GM19240 (cell line): Measurements from ENCODE around the gene DAAM2.

Experiments used
- DNase-seq: peaks from one replicate; pipeline ENCODE4 v3.0.0; 2011; ENCODE audit warnings: low spot score; ENCODE audit not compliant: insufficient read length

Gene DAAM2

GRCh38 chr6:39929039-39929732 lies 137.0 kb downstream of the DAAM2 start:
- DNase-seq: no peak

GRCh38 chr6:39929733-39930461 lies 137.7 kb downstream of the DAAM2 start:
- no peak for DNase-seq

- DNase-seq: no peak
Observed at GRCh38 chr6:39930540-39930939, 138.4 kb downstream of the DAAM2 start.

- DNase-seq: no peak
Observed at GRCh38 chr6:39931607-39932006, 139.4 kb downstream of the DAAM2 start.

GRCh38 chr6:39932386-39932910 lies 140.3 kb downstream of the DAAM2 start:
- no peak for DNase-seq

GRCh38 chr6:39933669-39934130 lies 141.5 kb downstream of the DAAM2 start:
- DNase-seq: no peak

- no peak for DNase-seq
Observed at GRCh38 chr6:39934131-39934757, 142.1 kb downstream of the DAAM2 start, which contains the start of gene MOCS1. Gene MOCS1 (minus strand): TSS chr6:39934462. CDS start chr6:39934417, 45 bp downstream.

- no peak for DNase-seq
Observed at GRCh38 chr6:39935241-39935640, 143.1 kb downstream of the DAAM2 start.

GRCh38 chr6:39936857-39937256 lies 144.7 kb downstream of the DAAM2 start:
- no peak for DNase-seq

- no peak for DNase-seq
Observed at GRCh38 chr6:39937686-39938333, 145.6 kb downstream of the DAAM2 start.

- DNase-seq: no peak
Observed at GRCh38 chr6:39938773-39939654, 146.8 kb downstream of the DAAM2 start.

- no peak for DNase-seq
Observed at GRCh38 chr6:39941138-39941537, 149.0 kb downstream of the DAAM2 start.

GRCh38 chr6:39941820-39942219 lies 149.6 kb downstream of the DAAM2 start:
- DNase-seq: no peak

GRCh38 chr6:39942903-39943580 lies 150.9 kb downstream of the DAAM2 start:
- DNase-seq: no peak

GRCh38 chr6:39945626-39946025 lies 153.4 kb downstream of the DAAM2 start:
- DNase-seq: no peak

- DNase-seq: no peak
Observed at GRCh38 chr6:39947611-39948068, 155.5 kb downstream of the DAAM2 start.

- no peak for DNase-seq
Observed at GRCh38 chr6:39948199-39948791, 156.1 kb downstream of the DAAM2 start.

- DNase-seq: no peak
Observed at GRCh38 chr6:39950125-39950720, 158.0 kb downstream of the DAAM2 start.

GRCh38 chr6:39951191-39951590 lies 159.0 kb downstream of the DAAM2 start:
- no peak for DNase-seq
